CD4-positive, alpha-beta T cell treated with Interleukin-4 for 1 hour (primary cell): ENCODE measurements around the gene LMCD1.

Experiments
- DNase-seq, 2 donors: peaks; one replicate each; pipeline ENCODE4 v3.0.0-alpha.2; 2020 to 2022

LMCD1 gene

DNA sequence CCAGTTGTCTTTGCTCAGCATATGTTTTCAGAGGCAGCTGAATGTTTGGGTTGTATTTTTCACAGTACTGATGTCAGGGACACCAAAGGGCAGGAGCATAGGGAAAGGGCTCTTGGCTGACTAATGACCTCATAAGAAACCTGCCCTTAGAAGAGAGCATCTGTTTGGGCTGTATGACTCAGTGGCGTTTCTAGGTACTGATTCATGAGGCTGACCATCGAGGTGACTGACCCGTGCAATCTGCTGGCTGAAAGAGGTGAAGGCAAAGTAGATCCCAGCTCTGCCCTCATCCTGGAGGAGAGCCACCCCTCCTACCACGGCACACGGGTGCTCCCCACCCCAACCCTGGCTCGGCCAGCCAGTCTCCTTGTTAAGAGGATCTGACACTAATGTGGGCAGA, 8.3 kb downstream of the LMCD1 start:
- no peak for DNase-seq

DNA sequence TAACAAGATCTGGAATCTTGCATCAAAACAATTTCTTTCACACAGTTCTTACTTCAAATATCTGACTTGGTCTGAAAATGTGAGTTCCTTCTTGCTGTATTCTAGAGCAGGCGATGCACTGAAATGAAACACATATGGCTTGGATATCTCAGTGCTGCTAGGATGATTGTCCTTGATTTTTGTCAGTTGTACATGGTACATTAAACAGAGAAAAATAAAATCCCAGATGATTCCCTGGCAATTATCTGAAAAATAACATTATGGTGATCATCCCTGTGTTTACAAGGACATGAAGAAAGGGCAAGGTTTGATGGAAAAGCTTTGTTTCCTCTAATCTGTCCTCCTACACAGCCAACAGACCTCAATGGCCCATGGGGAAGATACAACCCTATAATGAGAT, 10.6 kb downstream of the LMCD1 start:
- DNase-seq: no peak

DNA sequence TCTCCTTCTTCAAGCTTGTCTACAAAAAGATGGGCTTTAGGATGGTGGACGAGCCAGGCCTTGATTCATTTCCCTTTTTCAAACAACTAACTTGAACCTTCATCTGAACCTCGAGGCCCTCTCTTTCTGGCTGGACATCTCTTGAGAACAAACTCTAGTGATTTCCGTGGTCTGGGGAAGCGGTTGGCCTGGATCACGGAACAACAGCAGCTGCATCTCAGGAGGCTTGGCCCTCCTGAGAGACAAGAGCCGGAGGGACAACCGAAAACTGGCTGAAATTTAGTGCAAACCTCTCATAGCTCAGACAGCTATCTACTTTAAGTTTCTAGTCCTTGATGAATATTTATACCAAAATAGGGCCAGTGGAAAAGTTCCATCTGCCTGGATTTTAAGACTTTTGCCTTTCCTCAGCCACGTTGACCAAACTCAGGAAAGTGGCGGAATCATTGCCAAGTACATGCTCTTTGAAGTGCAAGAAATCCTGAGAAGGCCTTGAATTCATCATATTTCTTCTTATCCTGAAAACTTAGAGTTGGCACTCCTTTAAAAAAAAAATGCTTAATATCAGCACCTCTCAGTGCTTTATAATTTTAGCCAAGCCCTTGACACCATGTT, 14.5 kb downstream of the LMCD1 start:
- DNase-seq: no peak

DNA sequence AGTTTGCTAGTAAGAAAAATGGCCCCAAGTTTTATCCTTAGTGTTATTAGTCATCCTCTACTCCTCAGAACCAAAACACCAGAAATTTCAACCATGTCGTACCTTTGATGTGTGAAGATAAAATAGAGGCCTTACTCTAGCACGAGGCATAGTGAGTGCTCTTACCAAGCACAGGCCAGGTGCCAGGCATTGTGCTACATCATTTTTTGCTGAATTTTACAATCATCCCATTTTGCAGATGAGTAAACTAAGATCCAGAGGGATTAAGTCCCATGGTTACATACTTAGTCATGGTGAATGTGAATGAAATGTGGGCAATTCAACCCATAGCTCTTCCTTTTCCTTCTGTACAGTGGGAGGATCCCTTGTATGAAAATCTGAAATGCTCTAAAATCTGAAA, 15.2 kb downstream of the LMCD1 start:
- no peak for DNase-seq

DNA sequence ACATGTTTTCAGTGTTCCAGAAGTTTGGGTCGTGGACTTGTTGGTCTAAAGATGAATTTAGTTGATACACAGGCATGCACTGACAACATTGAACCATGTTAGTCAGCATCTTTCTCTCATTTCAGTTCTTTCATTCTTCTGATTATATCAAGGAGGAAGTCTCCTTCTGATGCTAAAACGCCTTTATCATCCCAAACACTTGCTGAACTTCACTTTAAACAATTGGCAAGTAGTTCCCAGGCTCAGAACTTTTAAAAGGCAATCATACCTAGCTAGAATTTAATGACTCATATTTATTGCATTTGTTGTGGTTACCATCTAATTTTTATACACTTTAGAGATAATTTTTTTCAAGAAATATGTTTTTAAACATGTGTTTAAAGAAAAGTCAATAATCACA, 15.9 kb downstream of the LMCD1 start:
- no peak for DNase-seq

DNA sequence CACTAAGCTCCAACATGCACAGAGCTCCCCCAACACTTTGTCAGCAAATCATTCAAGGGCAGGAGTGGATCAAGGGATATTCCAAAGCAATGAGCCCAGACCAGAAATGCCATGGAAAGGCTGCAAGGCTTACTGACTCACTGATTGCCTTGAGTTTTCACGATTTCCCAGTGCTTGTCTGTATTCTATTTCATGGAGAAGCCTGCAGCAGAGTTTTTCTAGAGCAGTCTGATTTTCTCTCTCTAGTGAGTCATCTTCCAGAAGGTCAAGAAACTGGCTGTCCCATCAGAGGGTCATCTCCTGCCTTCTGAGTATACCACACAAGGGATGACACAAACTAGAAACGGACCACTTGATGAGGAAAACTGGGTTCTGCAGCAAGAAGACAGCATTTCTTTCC, 16.5 kb downstream of the LMCD1 start:
- DNase-seq: no peak

DNA sequence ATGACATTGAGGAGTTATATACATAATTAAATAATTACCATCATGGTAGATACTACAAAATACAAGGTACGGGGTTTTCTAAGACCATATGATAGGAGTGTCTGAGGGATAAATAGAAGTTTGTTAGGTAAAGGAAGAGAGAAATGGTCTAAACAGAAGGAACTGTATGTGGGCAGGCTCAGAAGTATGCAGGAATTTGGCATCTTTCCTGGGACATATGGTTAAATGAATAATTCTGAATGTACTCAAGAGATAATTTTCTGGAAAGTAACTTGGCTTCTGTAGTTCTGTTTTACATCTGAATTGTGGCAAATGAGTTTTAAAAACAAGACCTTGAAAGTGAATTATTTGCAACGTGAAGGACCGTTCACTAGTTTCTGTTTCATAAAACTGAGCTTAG, 17.5 kb downstream of the LMCD1 start:
- DNase-seq: no peak

DNA sequence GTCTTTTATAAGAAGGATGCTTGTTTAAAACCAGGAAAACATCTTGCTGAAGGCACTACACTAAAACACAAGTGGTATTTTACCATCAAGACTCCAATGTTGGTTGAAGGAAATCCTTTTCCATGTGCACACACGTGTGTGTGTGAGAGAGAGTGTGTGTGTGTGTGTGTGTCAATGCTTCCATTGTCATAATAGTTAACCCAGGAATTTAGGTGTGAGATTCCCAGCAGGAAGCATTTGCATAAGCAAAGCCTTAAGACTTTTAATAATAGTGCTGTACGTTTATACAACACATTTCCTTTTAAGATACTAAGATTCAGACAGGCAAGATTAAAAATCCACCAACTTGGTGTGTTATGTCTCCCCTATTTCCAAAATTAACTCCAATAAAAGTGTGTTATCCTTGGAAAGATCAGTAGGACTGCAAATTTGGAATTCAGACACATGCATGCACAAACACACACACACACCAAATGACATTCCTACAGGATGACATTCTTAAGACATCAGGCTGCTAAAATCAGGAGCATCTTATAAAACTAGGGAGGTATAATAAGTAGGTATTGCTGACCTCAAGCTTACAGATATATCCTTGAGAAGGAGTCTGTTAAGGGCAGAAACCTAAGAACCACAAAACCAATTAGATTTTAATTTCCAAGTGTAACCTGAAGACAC, 18.3 kb downstream of the LMCD1 start:
- DNase-seq: no peak

DNA sequence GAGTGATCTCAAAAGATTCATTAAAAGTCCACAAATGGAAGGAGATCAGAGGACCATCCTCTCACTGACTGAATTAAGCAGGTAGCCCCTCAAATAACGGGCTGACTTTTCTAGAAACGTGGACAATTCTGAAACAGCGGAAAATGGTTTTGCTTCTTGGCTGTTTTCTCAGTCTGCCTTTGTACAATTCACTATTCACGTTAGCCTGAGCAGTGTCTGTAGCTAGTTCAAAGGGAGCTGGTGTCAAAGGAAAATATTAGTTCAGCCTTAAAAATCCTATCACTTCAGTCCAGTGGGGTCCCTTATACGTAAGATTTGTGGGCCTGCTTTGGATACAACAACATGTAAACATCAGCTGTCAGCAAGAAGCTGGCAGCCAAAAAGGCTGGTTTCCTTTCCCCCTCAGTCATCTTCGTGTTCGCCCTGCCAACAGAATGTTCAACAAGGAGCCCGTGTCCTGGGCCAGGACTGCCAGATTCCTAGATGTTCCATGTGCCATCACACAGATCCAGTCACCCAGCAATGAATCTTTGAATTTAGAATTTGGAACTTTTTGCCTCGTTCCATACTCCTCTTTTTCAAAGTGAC, 19.3 kb downstream of the LMCD1 start:
- DNase-seq: no peak

DNA sequence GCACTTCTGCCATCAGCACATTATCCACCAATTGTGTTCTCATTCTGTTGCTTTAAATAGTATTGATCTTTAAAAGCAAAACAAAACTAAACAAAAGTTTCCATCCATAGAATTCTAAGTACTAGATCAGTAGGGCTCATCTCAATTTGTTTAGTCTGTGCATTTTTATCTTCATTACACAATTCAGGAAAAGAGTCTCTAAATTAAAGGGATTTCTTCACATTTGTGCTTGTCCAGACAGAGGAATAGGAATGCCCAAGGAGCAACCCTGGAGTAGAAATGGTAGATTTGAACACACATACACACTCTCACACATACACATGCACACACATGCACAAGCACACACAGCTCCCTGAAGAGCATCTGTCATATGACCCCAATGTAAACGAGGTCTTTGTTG, 21.4 kb downstream of the LMCD1 start:
- no peak for DNase-seq

DNA sequence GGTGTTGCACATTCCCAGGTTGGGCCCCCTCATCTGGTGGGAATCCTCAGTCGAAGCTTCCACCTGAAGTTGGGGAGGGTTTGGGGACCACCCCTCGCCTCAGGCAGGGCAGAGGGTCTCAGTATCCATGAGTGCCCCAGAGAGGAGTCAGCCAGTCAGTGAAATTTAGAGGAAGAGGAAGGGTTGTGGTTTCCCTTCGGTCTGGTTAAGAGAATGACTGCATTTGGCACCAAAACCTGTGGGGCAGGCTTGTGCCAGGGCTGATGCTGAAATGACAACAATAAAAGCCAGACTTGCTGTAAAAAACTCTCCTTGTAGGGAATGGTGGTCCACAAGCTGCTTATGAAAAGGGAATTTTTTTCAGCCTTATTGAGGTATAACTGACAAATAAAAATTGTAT, 22.6 kb downstream of the LMCD1 start:
- DNase-seq: no peak

DNA sequence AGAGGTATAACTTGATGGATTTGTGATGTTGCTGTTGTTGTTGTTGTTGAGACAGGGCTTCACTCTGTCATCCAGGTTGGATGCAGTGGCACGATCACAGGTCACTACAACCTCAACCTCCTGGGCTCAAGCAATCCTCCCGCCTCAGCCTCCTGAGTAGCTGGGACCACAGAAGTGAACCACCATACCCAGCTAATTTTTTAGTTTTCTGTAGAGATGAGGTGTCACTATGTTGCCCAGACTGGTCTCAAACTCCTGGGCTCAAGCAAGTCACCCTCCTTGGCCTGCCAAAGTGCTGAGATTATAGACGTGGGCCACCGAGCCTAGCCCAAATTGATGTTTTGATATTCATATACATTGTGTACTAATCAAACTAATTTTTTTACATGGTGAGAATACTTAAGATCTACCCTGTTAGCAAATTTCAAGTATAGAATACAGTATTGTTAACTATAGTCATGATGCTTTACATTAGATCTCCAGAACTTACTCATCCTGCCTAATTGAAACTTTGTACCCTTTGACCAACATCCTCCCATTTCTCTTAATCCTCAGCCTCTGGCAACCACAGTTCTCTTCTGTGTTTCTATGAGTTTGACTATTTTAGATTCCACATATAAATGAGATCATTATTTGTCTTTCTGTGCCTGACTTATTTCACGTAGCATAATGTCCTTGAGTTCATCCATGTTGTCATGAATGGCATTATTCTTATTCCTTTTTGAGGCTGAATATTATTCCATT, 23.2 kb downstream of the LMCD1 start:
- DNase-seq: no peak

DNA sequence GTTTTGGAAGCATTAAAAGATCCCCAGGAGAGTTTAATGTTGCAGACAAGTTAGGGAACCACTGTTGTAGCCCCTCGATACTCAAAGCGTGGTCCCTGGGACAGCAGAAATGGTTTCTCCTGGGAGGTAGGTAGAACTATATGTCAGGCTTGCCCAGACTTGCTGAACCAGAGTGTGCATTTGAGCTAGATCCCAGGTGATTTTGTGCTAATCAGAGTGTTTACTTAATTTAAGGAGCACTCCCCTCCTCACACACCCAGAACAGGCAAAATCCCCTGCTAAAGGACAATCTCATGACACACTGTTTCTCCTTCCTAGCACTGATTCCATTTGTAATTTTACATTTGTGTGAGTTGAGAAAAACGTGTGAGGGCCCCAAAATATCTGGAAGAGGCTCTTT, 24.3 kb downstream of the LMCD1 start:
- no peak for DNase-seq

DNA sequence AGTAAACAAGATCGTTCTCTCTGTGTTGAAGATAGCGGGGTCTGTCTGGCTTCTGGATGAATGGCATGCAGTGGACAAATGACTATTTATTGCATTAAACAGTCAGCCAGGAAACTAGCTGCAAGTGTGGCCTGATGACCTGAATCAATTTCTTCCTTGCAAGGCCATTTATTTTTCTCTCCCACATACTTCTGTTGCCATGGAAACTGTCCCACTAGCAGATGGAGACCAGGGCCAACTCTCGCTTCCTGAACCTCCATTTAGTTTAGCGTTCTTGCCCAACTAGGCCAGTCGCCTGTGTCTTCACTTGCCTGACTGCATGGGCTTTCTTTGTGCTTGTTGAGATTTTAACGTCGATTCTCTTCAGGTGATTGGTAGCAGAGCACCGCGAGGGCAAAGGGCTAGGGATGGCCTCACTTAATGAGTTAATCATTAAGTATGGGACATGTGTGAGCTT, 27.6 kb downstream of the LMCD1 start:
- no peak for DNase-seq

DNA sequence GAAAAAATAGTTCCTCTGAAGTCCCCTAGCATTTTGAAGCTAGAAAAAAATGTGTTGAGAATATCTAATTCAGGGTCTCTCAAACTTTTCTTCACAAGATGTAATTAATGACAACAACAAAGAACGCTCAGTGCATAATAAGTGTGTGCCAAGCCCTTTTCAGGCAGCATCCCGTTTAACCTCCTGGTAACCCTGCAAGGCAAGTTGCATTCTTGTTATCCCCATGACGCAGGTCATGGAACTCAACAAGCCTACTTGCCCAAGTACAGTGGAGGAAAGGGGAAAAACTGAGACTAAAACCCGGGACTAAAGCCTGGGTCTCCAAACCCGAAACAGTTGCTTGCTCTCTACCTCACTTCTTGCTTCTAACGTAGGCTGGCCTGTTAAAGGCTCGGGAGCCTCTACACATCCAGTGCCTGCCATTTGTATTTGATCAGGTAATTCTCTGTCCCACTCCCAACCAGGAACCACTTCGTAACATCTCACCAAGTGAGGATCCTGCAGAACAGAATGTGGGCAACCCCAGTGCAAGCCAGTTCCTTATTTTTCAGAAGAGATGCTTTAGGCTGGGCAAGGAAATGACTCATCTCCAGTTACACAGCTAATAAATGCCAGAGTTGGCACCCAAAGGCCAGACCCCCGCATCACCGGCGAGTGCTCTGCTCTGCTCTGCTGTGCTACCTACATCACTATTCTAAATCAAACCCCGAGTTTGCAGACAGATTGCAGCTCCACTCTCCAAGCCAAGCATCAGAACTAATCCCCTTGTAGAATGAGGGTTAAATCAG, 28.3 kb downstream of the LMCD1 start:
- DNase-seq: peak in 1 of 2 donors; percentile 31

DNA sequence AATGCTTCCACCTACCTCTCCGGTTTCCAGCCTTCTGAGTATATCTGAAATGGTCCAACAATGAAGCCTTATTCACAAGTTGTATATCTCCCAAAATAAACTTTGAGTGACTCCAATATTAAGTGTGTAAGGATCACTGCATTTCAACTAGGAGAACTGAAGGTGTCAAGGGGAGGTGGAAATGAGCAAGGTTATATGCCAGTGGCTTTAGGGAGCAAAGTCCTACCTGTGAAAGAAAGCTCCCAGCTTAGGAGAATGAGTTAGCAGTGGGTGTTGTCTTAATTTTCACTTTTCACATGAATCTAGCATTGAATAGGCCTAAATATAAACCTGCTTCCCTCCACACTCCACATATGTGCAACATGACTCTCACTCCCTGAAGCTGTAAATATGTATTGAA, 29.0 kb downstream of the LMCD1 start:
- no peak for DNase-seq

DNA sequence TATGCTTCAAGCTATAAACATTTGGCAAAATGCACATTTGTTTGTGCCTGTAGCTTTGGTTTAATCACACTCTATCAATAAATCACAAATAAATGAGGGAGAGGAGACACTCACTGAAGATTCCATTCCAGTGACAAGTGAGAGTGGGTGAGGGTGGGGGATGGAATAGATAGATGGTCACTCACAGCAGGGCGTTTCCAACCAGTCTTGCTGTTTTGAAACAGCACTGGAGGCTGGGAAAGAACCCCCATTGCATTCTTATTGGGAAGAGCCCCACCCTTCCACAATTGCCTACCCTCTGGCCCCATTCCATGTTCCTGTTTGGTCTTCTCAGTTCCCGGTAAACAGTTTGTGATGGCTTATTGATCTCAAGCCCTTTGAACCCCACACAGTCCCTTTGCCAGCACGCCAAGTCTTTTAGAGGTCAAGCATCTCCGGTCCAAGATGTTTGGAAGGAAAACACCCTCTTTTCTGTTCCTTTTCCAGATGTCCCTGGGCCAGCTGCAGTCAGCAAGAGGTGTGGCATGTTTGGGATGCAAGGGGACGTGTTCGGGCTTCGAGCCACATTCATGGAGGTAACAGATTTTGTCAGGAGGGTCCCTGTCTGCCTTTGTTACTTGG, 30.7 kb downstream of the LMCD1 start:
- no peak for DNase-seq

DNA sequence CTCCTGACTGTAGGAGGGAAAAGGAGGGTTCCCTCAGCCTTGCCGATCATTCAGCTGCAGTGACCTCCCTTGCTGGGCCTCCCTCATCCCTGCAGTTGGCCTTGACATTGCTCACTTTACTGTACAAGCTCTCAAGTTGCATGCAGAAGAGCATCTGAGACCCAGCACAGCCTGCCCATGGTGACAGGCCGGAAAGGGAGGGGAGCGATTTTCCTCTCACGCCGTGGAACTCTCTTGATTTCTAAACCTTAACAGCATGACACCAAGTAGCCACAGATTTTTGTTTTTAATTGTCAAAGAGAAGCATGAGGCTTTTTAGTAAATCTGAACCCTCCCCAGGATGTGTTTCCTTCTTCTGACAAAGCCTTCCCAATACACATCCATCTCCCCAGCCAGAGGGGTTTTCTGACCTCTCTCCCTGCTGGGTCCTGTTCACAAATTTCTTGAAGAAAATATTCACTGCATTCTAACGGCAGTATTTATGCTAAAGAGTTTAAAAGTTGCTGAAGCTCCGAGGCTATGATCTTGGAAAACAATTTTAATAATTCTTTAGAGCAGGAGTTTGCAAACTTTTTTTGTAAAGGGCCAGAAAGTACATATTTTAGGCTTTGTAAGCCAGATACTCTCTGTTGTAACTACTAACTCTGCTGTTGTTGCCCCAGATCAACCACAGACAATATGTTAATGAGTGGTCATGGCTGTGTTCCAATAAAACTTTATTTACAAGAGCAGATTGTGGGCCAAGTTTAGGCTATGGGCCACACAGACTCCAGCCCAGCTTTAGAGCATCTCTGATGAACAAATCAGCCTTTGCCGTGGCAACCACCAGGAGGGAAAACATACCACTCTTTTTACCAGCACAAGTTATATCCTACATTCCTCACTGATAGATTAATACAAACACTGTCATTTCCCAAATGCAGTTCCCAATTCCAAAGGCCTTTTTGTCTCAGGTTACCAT, 34.8 kb downstream of the LMCD1 start:
- no peak for DNase-seq

DNA sequence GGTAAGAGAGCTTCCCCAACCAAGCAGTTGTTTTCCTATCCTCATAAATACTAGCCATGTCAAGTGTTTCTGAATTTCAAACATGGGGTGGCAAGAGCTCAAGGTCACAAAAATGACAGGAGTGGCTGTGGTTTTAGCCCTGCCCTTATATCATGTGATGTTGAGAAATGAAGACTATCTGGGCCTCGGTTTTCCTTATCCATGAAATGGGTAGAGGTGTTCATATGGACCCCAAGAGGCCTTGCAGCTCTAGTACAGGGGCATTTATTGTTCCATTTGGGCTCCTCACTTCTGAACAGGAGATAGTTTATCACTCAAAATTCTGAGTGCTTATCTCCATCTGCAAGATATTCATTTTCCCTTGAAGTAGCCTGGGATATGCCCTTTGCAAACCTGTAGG, 35.8 kb downstream of the LMCD1 start:
- no peak for DNase-seq

DNA sequence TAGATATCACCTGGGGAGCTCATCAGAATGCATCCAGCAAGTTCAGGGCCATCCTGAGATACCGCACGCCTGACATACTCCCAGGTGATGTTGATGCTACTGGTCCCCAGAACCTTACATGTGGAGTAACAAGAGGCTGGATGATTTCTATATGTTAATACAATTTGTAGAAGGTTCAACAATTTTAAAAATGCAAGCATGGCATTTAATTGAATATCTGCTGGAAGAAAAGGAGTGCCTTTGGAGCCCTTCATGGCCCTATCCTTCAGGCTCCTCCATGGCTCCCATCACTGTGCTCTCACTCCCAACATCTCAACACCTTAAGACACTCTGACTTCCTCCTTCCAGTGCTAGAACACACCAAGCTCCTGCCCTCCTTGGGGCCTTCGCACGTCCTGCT, 36.6 kb downstream of the LMCD1 start:
- no peak for DNase-seq

DNA sequence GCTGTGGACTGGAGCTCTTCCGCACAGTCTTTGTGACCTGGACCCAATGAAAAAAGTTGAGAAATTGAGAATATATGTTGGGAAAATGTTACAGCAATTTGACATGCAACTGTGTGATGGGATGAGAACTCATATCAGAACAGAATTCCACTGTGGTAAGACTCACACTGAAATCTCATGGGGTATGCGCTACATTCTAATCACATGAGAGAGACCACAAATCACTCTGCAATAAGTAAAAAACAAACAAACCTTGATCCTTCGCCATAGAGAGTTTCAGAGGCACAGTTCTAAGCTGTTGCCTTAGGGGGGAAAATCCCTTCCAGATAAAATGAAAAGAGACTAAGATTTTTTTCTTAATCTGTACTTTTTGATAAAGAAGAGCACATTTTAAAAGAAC, 37.3 kb downstream of the LMCD1 start:
- no peak for DNase-seq
